ENCODE results near the gene ACTN1.

Gene ACTN1

GRCh38 chr14:68931474-68932051 lies 47.5 kb downstream of the ACTN1 start:
- H3K36me3 ChIP-seq (ENCODE audit: control insufficient read depth in 1 of 2, insufficient read depth in 2 of 2, low read length in 2 of 2), result no peaks in the 10 kb centered on the region
- H3K4me1 ChIP-seq (ENCODE audit: control insufficient read depth in 1 of 2, insufficient read depth in 2 of 2, low read length in 2 of 2), result peaks cover 4 to 54% of the 10 kb centered on the region in 2 donors
- no peaks in the 10 kb centered on the region for H3K9me3 ChIP-seq (ENCODE audit: control insufficient read depth in 1 of 2, low read length in 2 of 2)
- peak overlapping the region; percentile 7 for H3K27ac ChIP-seq (ENCODE audit: low read length)
- no peak overlapping the region for H3K4me3 ChIP-seq (ENCODE audit: low read depth in 1 of 2, low read length in 2 of 2)
- H3K27me3 ChIP-seq (ENCODE audit: low read depth, low read length), result no peaks in the 10 kb centered on the region

GRCh38 chr14:68931063-68931462 lies 48.0 kb downstream of the ACTN1 start:
- H3K27ac ChIP-seq (ENCODE audit: low read length), result peak overlapping the region; percentile 7
- peaks cover under 1 to 52% of the 10 kb centered on the region in 2 donors for H3K4me1 ChIP-seq (ENCODE audit: control insufficient read depth in 1 of 2, insufficient read depth in 2 of 2, low read length in 2 of 2)
- no peaks in the 10 kb centered on the region for H3K27me3 ChIP-seq (ENCODE audit: low read depth, low read length)
- H3K9me3 ChIP-seq (ENCODE audit: control insufficient read depth in 1 of 2, low read length in 2 of 2), result peaks cover 0 to 2% of the 10 kb centered on the region in 2 donors
- H3K36me3 ChIP-seq (ENCODE audit: control insufficient read depth in 1 of 2, insufficient read depth in 2 of 2, low read length in 2 of 2), result no peaks in the 10 kb centered on the region
- no peak overlapping the region for H3K4me3 ChIP-seq (ENCODE audit: low read depth in 1 of 2, low read length in 2 of 2)

GRCh38 chr14:68929623-68930307 lies 49.3 kb downstream of the ACTN1 start:
- H3K27ac ChIP-seq (ENCODE audit: low read length), result peak overlapping the region; percentile 67
- no peaks in the 10 kb centered on the region for H3K27me3 ChIP-seq (ENCODE audit: low read depth, low read length)
- peaks cover 0 to 64% of the 10 kb centered on the region in 2 donors for H3K4me1 ChIP-seq (ENCODE audit: control insufficient read depth in 1 of 2, insufficient read depth in 2 of 2, low read length in 2 of 2)
- H3K4me3 ChIP-seq (ENCODE audit: low read depth in 1 of 2, low read length in 2 of 2), result peak overlapping the region in 1 of 2 donors; percentile 34
- peaks cover 0 to 3% of the 10 kb centered on the region in 2 donors for H3K9me3 ChIP-seq (ENCODE audit: control insufficient read depth in 1 of 2, low read length in 2 of 2)
- H3K36me3 ChIP-seq (ENCODE audit: control insufficient read depth in 1 of 2, insufficient read depth in 2 of 2, low read length in 2 of 2), result peaks cover 0 to 8% of the 10 kb centered on the region in 2 donors

GRCh38 chr14:68928770-68929550 lies 50.1 kb downstream of the ACTN1 start:
- H3K9me3 ChIP-seq (ENCODE audit: control insufficient read depth in 1 of 2, low read length in 2 of 2), result peaks cover 0 to 3% of the 10 kb centered on the region in 2 donors
- no peaks in the 10 kb centered on the region for H3K27me3 ChIP-seq (ENCODE audit: low read depth, low read length)
- H3K4me3 ChIP-seq (ENCODE audit: low read depth in 1 of 2, low read length in 2 of 2), result peak overlapping the region in 1 of 2 donors; percentile 34
- peaks cover 0 to 72% of the 10 kb centered on the region in 2 donors for H3K4me1 ChIP-seq (ENCODE audit: control insufficient read depth in 1 of 2, insufficient read depth in 2 of 2, low read length in 2 of 2)
- H3K36me3 ChIP-seq (ENCODE audit: control insufficient read depth in 1 of 2, insufficient read depth in 2 of 2, low read length in 2 of 2), result peaks cover 0 to 8% of the 10 kb centered on the region in 2 donors
- peak overlapping the region; percentile 67 for H3K27ac ChIP-seq (ENCODE audit: low read length)

GRCh38 chr14:68927956-68928675 lies 51.0 kb downstream of the ACTN1 start:
- Histone ChIP-seq H3K4me1 (ENCODE audit: control insufficient read depth in 1 of 2, insufficient read depth in 2 of 2, low read length in 2 of 2) (peaks cover 2 to 74% of the 10 kb centered on the region in 2 donors), H3K27ac (ENCODE audit: low read length) (peak overlapping the region; percentile 67), H3K9me3 (ENCODE audit: control insufficient read depth in 1 of 2, low read length in 2 of 2) (peaks cover 0 to 3% of the 10 kb centered on the region in 2 donors), H3K4me3 (ENCODE audit: low read depth in 1 of 2, low read length in 2 of 2) (no peak overlapping the region), H3K27me3 (ENCODE audit: low read depth, low read length) (no peaks in the 10 kb centered on the region), H3K36me3 (ENCODE audit: control insufficient read depth in 1 of 2, insufficient read depth in 2 of 2, low read length in 2 of 2) (peaks cover 0 to 8% of the 10 kb centered on the region in 2 donors)

GRCh38 chr14:68927089-68927488 lies 52.0 kb downstream of the ACTN1 start:
- peaks cover 0 to 8% of the 10 kb centered on the region in 2 donors for H3K36me3 ChIP-seq (ENCODE audit: control insufficient read depth in 1 of 2, insufficient read depth in 2 of 2, low read length in 2 of 2)
- H3K4me1 ChIP-seq (ENCODE audit: control insufficient read depth in 1 of 2, insufficient read depth in 2 of 2, low read length in 2 of 2), result peaks cover 2 to 78% of the 10 kb centered on the region in 2 donors
- H3K27ac ChIP-seq (ENCODE audit: low read length), result peak overlapping the region; percentile 14

GRCh38 chr14:68926236-68926635 lies 52.9 kb downstream of the ACTN1 start:
- Histone ChIP-seq H3K9me3 (ENCODE audit: control insufficient read depth in 1 of 2, low read length in 2 of 2) (peaks cover 0 to 3% of the 10 kb centered on the region in 2 donors), H3K4me1 (ENCODE audit: control insufficient read depth in 1 of 2, insufficient read depth in 2 of 2, low read length in 2 of 2) (peaks cover 2 to 81% of the 10 kb centered on the region in 2 donors), H3K4me3 (ENCODE audit: low read depth in 1 of 2, low read length in 2 of 2) (no peak overlapping the region), H3K27ac (ENCODE audit: low read length) (peak overlapping the region; percentile 22), H3K36me3 (ENCODE audit: control insufficient read depth in 1 of 2, insufficient read depth in 2 of 2, low read length in 2 of 2) (peaks cover 0 to 8% of the 10 kb centered on the region in 2 donors), H3K27me3 (ENCODE audit: low read depth, low read length) (no peaks in the 10 kb centered on the region)

More at GRCh38 chr14:68927089-68927488, 52.0 kb downstream of the ACTN1 start:
- Histone ChIP-seq H3K9me3 (ENCODE audit: control insufficient read depth in 1 of 2, low read length in 2 of 2) (peaks cover 0 to 3% of the 10 kb centered on the region in 2 donors), H3K27me3 (ENCODE audit: low read depth, low read length) (no peaks in the 10 kb centered on the region), H3K4me3 (ENCODE audit: low read depth in 1 of 2, low read length in 2 of 2) (no peak overlapping the region)

GRCh38 chr14:68925373-68925772 lies 53.7 kb downstream of the ACTN1 start:
- peaks cover 2 to 85% of the 10 kb centered on the region in 2 donors for H3K4me1 ChIP-seq (ENCODE audit: control insufficient read depth in 1 of 2, insufficient read depth in 2 of 2, low read length in 2 of 2)

GRCh38 chr14:68924186-68925158 lies 54.6 kb downstream of the ACTN1 start:
- Histone ChIP-seq H3K4me1 (ENCODE audit: control insufficient read depth in 1 of 2, insufficient read depth in 2 of 2, low read length in 2 of 2) (peaks cover 2 to 80% of the 10 kb centered on the region in 2 donors), H3K27ac (ENCODE audit: low read length) (peak overlapping the region; percentile 84), H3K4me3 (ENCODE audit: low read depth in 1 of 2, low read length in 2 of 2) (no peak overlapping the region), H3K27me3 (ENCODE audit: low read depth, low read length) (no peaks in the 10 kb centered on the region), H3K9me3 (ENCODE audit: control insufficient read depth in 1 of 2, low read length in 2 of 2) (peaks cover 0 to 3% of the 10 kb centered on the region in 2 donors), H3K36me3 (ENCODE audit: control insufficient read depth in 1 of 2, insufficient read depth in 2 of 2, low read length in 2 of 2) (peaks cover 15 to 21% of the 10 kb centered on the region in 2 donors)

More at GRCh38 chr14:68925373-68925772, 53.7 kb downstream of the ACTN1 start:
- H3K36me3 ChIP-seq (ENCODE audit: control insufficient read depth in 1 of 2, insufficient read depth in 2 of 2, low read length in 2 of 2), result peaks cover 7 to 14% of the 10 kb centered on the region in 2 donors
- peaks cover 0 to 3% of the 10 kb centered on the region in 2 donors for H3K9me3 ChIP-seq (ENCODE audit: control insufficient read depth in 1 of 2, low read length in 2 of 2)
- H3K27ac ChIP-seq (ENCODE audit: low read length), result peak overlapping the region; percentile 22
- H3K4me3 ChIP-seq (ENCODE audit: low read depth in 1 of 2, low read length in 2 of 2), result no peak overlapping the region
- no peaks in the 10 kb centered on the region for H3K27me3 ChIP-seq (ENCODE audit: low read depth, low read length)

GRCh38 chr14:68922886-68923285 lies 56.2 kb downstream of the ACTN1 start:
- Histone ChIP-seq H3K27ac (ENCODE audit: low read length) (peak overlapping the region; percentile 84), H3K9me3 (ENCODE audit: control insufficient read depth in 1 of 2, low read length in 2 of 2) (peaks cover 0 to 3% of the 10 kb centered on the region in 2 donors), H3K27me3 (ENCODE audit: low read depth, low read length) (no peaks in the 10 kb centered on the region), H3K4me3 (ENCODE audit: low read depth in 1 of 2, low read length in 2 of 2) (no peak overlapping the region), H3K36me3 (ENCODE audit: control insufficient read depth in 1 of 2, insufficient read depth in 2 of 2, low read length in 2 of 2) (peaks cover 17 to 29% of the 10 kb centered on the region in 2 donors), H3K4me1 (ENCODE audit: control insufficient read depth in 1 of 2, insufficient read depth in 2 of 2, low read length in 2 of 2) (peaks cover 2 to 69% of the 10 kb centered on the region in 2 donors)
